Measurements from ENCODE around the gene UTP14C.
"Not testable (repeated sequence)": the region's sequence is repeated elsewhere in the genome, so short reads cannot be mapped to it uniquely, and the experiment has no call there.

Gene UTP14C

GRCh38 chr13:52004511-52005170, 19.9 kb upstream of the UTP14C start:
- no peak for DNase-seq

- DNase-seq = no peak
Measured at GRCh38 chr13:52005841-52006522, 18.5 kb upstream of the UTP14C start.

GRCh38 chr13:52006523-52007245, 17.8 kb upstream of the UTP14C start:
- DNase-seq = no peak

GRCh38 chr13:52009946-52010345, 14.5 kb upstream of the UTP14C start:
- DNase-seq = no peak

GRCh38 chr13:52010890-52011631, 13.4 kb upstream of the UTP14C start, which contains the start of gene ATP7B:
Gene ATP7B (minus strand): TSS chr13:52011450. CDS start chr13:52011337, 113 bp downstream.
- DNase-seq = no peak

GRCh38 chr13:52011632-52012511, 12.6 kb upstream of the UTP14C start, which contains the start of gene ALG11:
Gene ALG11 (plus strand): TSS chr13:52012398. CDS start chr13:52012419, 21 bp downstream.
- DNase-seq = peak; percentile 75

- DNase-seq = no peak
Measured at GRCh38 chr13:52012512-52012836, 12.0 kb upstream of the UTP14C start.

- DNase-seq = no peak
Measured at GRCh38 chr13:52016296-52016695, 8.2 kb upstream of the UTP14C start.

- no peak for DNase-seq
Measured at GRCh38 chr13:52020191-52020590, 4.3 kb upstream of the UTP14C start.

- no peak for DNase-seq
Measured at GRCh38 chr13:52022356-52022755, 2.1 kb upstream of the UTP14C start.

- no peak for DNase-seq
Measured at GRCh38 chr13:52025475-52026245, 1.2 kb downstream of the UTP14C start.

- DNase-seq = no peak
Measured at GRCh38 chr13:52026246-52026626, 1.7 kb downstream of the UTP14C start.

- DNase-seq = no peak
Measured at GRCh38 chr13:52027832-52028231, 3.3 kb downstream of the UTP14C start.

- no peak for DNase-seq
Measured at GRCh38 chr13:52029569-52029968, 5.1 kb downstream of the UTP14C start.

GRCh38 chr13:52030401-52030800, 5.9 kb downstream of the UTP14C start:
- not testable (repeated sequence) for DNase-seq

- DNase-seq = no peak
Measured at GRCh38 chr13:52033039-52033438, 8.5 kb downstream of the UTP14C start.

- no peak for DNase-seq
Measured at GRCh38 chr13:52034616-52035226, 10.2 kb downstream of the UTP14C start.

GRCh38 chr13:52036037-52036436, 11.5 kb downstream of the UTP14C start:
- no peak for DNase-seq

GRCh38 chr13:52043675-52044074, 19.2 kb downstream of the UTP14C start:
- no peak for DNase-seq

- DNase-seq = no peak
Measured at GRCh38 chr13:52047463-52047862, 23.0 kb downstream of the UTP14C start.

GRCh38 chr13:52048516-52048915, 24.0 kb downstream of the UTP14C start:
- no peak for DNase-seq

Data from NCI-H1436 treated with DMSO at 0.1 percent for 48 hours (cell line).